T-helper 1 cell treated with Interleukin-12 subunit alpha and Interleukin-12 subunit beta and Interleukin-4 antibody, amounts not matched to agents 30 μg/mL and 1 μg/mL, for 36 hours (primary cell): Measurements from ENCODE around the gene GGTA1.

ENCODE experiments used
- H3K27ac Mint-ChIP-seq: one replicate; pipeline ENCODE4 v1.8.0; 2021; ENCODE audit warnings: mild to moderate bottlenecking, mixed read lengths
- H3K27me3 Mint-ChIP-seq: one replicate; pipeline ENCODE4 v1.8.0; 2021; ENCODE audit warnings: low read depth, mixed read lengths
- H3K36me3 Mint-ChIP-seq: one replicate; pipeline ENCODE4 v1.8.0; 2021; ENCODE audit warnings: low read depth, mixed read lengths
- H3K4me1 Mint-ChIP-seq: one replicate; pipeline ENCODE4 v1.8.0; 2021; ENCODE audit warnings: low read depth, mixed read lengths
- H3K4me3 Mint-ChIP-seq: one replicate; pipeline ENCODE4 v1.8.0; 2021; ENCODE audit warnings: mild to moderate bottlenecking, moderate library complexity, mixed read lengths
- H3K9me3 Mint-ChIP-seq: one replicate; pipeline ENCODE4 v1.8.0; 2021; ENCODE audit warnings: mixed read lengths

The GGTA1 gene

GRCh38 chr9:121455527-121456239, 44.0 kb downstream of the GGTA1 start:
- H3K27ac Mint-ChIP-seq = no peak overlapping the region
- H3K4me3 Mint-ChIP-seq = no peak overlapping the region
- peaks cover 18% of the 10 kb centered on the region for H3K27me3 Mint-ChIP-seq
- peaks cover 12% of the 10 kb centered on the region for H3K4me1 Mint-ChIP-seq
- no peaks in the 10 kb centered on the region for H3K36me3 Mint-ChIP-seq
- no peaks in the 10 kb centered on the region for H3K9me3 Mint-ChIP-seq

DNA sequence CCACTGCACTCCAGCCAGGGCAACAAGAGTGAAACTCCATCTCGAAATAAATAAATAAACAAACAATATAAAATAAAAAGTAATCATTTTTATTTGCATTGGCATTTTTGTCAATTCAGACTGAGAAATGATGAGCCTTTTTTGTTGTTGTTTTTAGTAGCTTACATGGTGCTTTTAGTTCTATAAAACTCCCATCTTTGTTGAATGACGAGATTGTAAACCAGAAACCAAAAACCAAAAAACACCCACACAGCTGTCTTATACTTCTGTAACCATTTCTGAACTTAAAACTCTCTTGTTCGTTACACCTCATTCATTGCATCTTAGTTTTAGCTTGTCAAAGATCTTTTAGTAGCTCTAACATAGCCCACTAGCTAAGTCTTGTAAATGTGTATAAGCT, 44.7 kb downstream of the GGTA1 start:
- Mint-ChIP-seq H3K27me3 (peaks cover 15% of the 10 kb centered on the region), H3K4me3 (no peak overlapping the region), H3K36me3 (no peaks in the 10 kb centered on the region)

DNA sequence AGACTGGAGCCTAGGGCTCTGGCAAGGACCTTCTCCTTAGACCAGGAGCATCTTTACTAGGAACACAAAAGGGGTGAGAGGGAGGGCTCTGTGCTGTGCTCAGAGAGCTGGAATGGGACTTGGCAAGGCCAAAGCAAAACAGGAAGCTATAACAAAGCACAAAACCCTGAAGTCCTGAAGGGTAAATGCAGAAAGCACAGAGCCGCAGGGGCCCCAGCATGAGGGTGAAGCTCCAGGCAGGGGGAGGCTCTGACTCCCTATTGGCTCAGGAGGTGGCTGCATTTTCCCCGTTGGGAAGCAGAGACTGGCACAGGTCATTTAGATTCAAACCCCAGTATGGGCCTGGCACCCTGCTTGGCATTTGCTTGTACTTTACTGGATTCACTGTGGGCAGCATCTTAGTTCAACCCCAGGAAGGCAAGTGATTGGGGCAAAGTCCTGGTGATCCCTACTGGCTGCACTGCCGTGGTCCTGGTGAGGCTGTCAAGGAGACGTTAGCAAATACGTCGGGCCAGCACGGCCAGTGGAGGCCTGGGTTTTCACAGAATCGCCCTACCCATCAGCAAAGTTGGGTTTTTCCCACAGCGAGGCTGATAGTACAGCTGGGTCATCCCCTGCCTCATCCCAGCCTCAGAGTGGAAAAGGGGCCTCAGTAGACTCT, 46.3 kb downstream of the GGTA1 start:
- Mint-ChIP-seq H3K27ac (no peak overlapping the region), H3K9me3 (no peaks in the 10 kb centered on the region)

More for the DNA sequence above, 44.7 kb downstream of the GGTA1 start:
- no peaks in the 10 kb centered on the region for H3K9me3 Mint-ChIP-seq
- peaks cover 12% of the 10 kb centered on the region for H3K4me1 Mint-ChIP-seq
- no peak overlapping the region for H3K27ac Mint-ChIP-seq

GRCh38 chr9:121452085-121452484, 47.6 kb downstream of the GGTA1 start:
- no peak overlapping the region for H3K4me3 Mint-ChIP-seq
- peaks cover 23% of the 10 kb centered on the region for H3K4me1 Mint-ChIP-seq
- H3K9me3 Mint-ChIP-seq = no peaks in the 10 kb centered on the region
- H3K27ac Mint-ChIP-seq = no peak overlapping the region
- H3K27me3 Mint-ChIP-seq = peaks cover 15% of the 10 kb centered on the region
- no peaks in the 10 kb centered on the region for H3K36me3 Mint-ChIP-seq

More for the DNA sequence above, 46.3 kb downstream of the GGTA1 start:
- Mint-ChIP-seq H3K4me1 (peaks cover 12% of the 10 kb centered on the region), H3K27me3 (peaks cover 9% of the 10 kb centered on the region), H3K36me3 (no peaks in the 10 kb centered on the region), H3K4me3 (no peak overlapping the region)

- no peak overlapping the region for H3K4me3 Mint-ChIP-seq
- peaks cover 16% of the 10 kb centered on the region for H3K27me3 Mint-ChIP-seq
- H3K4me1 Mint-ChIP-seq = peaks cover 23% of the 10 kb centered on the region
- H3K9me3 Mint-ChIP-seq = no peaks in the 10 kb centered on the region
- no peak overlapping the region for H3K27ac Mint-ChIP-seq
- no peaks in the 10 kb centered on the region for H3K36me3 Mint-ChIP-seq
Observed at GRCh38 chr9:121451586-121451985, 48.1 kb downstream of the GGTA1 start.

GRCh38 chr9:121450241-121450640, 49.4 kb downstream of the GGTA1 start:
- Mint-ChIP-seq H3K4me1 (peaks cover 20% of the 10 kb centered on the region), H3K36me3 (no peaks in the 10 kb centered on the region), H3K27ac (no peak overlapping the region), H3K27me3 (peaks cover 27% of the 10 kb centered on the region), H3K4me3 (no peak overlapping the region), H3K9me3 (no peaks in the 10 kb centered on the region)

GRCh38 chr9:121449786-121450185, 49.9 kb downstream of the GGTA1 start:
- no peak overlapping the region for H3K27ac Mint-ChIP-seq
- peaks cover 30% of the 10 kb centered on the region for H3K27me3 Mint-ChIP-seq
- H3K4me3 Mint-ChIP-seq = no peak overlapping the region

GRCh38 chr9:121447321-121447834, 52.3 kb downstream of the GGTA1 start:
- H3K4me3 Mint-ChIP-seq = no peak overlapping the region
- peaks cover 15% of the 10 kb centered on the region for H3K4me1 Mint-ChIP-seq
- H3K9me3 Mint-ChIP-seq = no peaks in the 10 kb centered on the region
- H3K27ac Mint-ChIP-seq = no peak overlapping the region
- H3K27me3 Mint-ChIP-seq = peaks cover 41% of the 10 kb centered on the region
- H3K36me3 Mint-ChIP-seq = no peaks in the 10 kb centered on the region

More at GRCh38 chr9:121449786-121450185, 49.9 kb downstream of the GGTA1 start:
- Mint-ChIP-seq H3K36me3 (no peaks in the 10 kb centered on the region), H3K4me1 (peaks cover 18% of the 10 kb centered on the region), H3K9me3 (no peaks in the 10 kb centered on the region)

DNA sequence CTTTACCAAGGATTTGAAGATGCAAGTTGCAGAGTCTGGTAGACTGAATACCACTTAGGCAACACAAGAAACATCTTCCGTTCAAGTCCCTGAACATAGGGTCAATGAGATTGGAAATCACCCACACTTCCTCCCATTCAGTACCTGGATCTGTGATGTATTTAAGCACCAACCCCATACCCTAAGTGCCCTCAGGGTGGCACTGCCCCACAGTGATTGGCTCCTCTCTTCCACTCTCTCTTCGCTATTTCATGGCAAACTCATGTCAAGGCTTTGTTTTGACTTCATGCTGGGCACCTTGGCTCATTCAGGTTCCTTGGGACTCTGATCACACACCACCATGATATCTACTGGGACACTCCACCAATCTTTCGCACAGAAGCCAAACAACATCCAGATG, 53.7 kb downstream of the GGTA1 start:
- H3K36me3 Mint-ChIP-seq = no peaks in the 10 kb centered on the region
- no peak overlapping the region for H3K27ac Mint-ChIP-seq
- no peak overlapping the region for H3K4me3 Mint-ChIP-seq
- peaks cover 41% of the 10 kb centered on the region for H3K27me3 Mint-ChIP-seq
- peaks cover 11% of the 10 kb centered on the region for H3K4me1 Mint-ChIP-seq
- H3K9me3 Mint-ChIP-seq = no peaks in the 10 kb centered on the region

DNA sequence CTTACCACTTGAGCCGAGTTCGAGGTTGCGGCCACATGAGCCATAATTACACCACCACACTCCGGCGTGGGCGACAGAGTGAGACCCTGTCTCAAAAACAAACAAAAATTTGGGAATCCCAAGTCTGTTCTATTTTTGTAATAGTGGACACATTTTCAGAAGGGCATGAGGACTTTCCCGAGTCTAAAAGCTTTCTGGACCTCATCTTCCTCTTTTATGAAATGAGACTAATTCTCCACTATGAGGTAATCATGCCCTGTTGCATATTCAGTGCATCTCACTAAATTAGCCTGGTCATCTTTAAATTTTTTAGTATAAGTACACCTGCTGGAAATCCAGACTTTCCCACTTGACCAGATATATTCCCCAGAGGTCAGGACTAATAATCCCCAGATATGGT, 55.7 kb downstream of the GGTA1 start:
- Mint-ChIP-seq H3K27ac (no peak overlapping the region), H3K4me1 (peaks cover 11% of the 10 kb centered on the region), H3K36me3 (no peaks in the 10 kb centered on the region), H3K27me3 (peaks cover 44% of the 10 kb centered on the region), H3K9me3 (no peaks in the 10 kb centered on the region), H3K4me3 (no peak overlapping the region)

DNA sequence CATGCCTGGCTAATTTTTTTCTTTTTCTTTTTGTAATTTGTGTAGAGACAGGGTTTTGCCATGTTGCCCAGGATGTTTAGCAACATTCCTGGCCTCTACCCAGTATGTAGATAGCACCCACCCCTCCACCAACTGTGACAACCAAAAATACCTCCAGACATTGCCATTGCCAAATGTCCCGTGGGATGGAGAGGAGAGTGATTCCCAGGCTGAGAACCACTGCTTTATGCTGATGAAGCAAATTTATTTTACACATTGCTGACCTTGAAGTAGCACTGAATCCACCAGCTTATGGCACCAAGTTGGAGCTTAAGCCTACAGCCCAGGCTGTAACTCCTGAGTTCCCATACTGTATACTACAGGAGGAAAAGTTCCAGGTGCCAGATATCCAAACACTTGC, 58.5 kb downstream of the GGTA1 start:
- no peaks in the 10 kb centered on the region for H3K9me3 Mint-ChIP-seq
- H3K27me3 Mint-ChIP-seq = peaks cover 32% of the 10 kb centered on the region
- no peaks in the 10 kb centered on the region for H3K36me3 Mint-ChIP-seq
- no peaks in the 10 kb centered on the region for H3K4me1 Mint-ChIP-seq
- no peak overlapping the region for H3K4me3 Mint-ChIP-seq
- H3K27ac Mint-ChIP-seq = no peak overlapping the region

DNA sequence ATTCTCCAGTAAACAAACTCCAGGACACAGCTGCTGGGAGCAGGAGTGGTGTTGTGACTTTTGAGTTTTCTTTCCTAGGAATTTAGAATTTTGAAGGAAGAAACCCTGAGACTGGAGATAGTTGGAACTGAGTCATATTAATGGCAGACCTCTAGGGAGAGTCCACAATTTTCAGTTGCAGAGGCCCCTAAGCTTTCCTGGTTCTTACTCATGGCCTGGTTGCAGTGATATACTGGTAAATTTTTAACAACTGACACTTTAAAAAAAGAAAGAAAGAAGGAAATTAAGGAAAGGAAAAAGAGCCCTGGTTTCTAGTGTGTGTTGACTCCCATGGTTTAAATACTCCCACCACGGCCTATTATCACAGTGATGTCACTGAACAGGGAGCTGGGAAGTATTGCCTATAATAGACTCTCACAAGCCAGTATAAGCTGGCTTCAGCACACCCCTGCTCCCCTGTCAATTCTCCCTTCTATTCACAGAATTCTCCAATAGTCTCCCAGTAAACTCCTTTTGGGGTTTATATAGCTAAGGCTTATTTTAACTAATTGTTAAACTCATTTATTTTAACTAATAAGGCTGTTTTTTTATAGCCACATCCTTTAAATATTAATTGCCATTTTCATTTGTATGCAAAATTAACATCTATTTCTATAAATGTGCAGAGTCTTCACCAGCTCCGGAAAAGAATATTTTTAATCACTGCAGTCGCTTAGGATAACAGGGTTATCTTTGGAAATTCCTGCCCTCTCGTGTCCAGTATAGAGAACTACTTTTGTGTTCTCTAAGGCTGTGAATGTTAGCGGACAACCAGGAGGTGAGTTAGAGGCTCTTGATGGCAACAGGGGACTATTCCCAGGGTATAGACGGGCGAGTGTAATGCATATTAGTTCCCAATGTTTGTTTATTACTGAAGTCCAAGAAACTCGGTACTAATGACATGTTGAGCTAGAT, 59.7 kb downstream of the GGTA1 start:
- H3K27ac Mint-ChIP-seq = no peak overlapping the region
- peaks cover 34% of the 10 kb centered on the region for H3K27me3 Mint-ChIP-seq
- H3K9me3 Mint-ChIP-seq = no peaks in the 10 kb centered on the region
- no peaks in the 10 kb centered on the region for H3K4me1 Mint-ChIP-seq
- H3K36me3 Mint-ChIP-seq = no peaks in the 10 kb centered on the region
- no peak overlapping the region for H3K4me3 Mint-ChIP-seq

DNA sequence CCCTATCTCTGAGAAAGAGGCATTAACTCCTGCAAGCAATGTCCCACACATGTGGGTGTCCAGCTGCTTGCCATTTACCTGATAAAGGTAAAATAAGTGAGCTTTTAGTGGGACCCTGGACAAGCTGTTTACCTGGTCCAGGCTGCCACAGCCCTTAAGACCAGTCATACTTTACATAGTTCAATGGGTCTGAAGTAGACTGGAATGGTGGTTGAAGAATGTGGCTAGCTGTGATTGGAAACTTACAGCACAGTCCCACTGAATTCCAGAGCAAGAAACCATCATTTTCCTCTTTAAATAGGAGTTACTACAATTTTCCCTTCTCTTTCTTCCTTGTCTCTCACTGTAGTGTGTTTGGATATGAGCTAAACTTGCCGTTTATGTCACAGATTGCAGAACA, 60.6 kb downstream of the GGTA1 start:
- Mint-ChIP-seq H3K36me3 (no peaks in the 10 kb centered on the region), H3K4me1 (no peaks in the 10 kb centered on the region), H3K27me3 (peaks cover 29% of the 10 kb centered on the region)

DNA sequence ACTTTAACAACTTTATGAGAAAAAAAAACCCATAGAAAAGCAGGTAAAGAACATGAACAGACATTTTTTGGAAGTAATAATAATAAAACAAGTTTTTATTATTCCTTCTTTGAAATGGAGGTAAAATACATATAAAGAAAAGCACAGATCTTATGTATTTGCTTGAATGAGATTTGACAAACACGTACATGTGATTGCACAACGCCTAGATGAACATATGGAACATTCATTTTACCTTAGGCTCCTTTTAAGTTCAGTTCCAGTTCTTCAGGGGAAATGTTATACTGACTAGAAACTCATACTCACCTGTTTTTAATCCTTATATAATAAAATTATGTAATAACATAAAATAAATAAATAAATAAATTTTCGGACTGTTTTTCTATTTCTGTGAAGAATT, 61.8 kb downstream of the GGTA1 start:
- H3K4me3 Mint-ChIP-seq = no peak overlapping the region
- no peak overlapping the region for H3K27ac Mint-ChIP-seq

More for the DNA sequence above, 60.6 kb downstream of the GGTA1 start:
- Mint-ChIP-seq H3K4me3 (no peak overlapping the region), H3K27ac (no peak overlapping the region), H3K9me3 (no peaks in the 10 kb centered on the region)

More for the DNA sequence above, 61.8 kb downstream of the GGTA1 start:
- Mint-ChIP-seq H3K36me3 (no peaks in the 10 kb centered on the region), H3K27me3 (peaks cover 22% of the 10 kb centered on the region), H3K9me3 (no peaks in the 10 kb centered on the region), H3K4me1 (no peaks in the 10 kb centered on the region)
